ENCODE measurements around the gene SHROOM3.

The SHROOM3 gene

DNA sequence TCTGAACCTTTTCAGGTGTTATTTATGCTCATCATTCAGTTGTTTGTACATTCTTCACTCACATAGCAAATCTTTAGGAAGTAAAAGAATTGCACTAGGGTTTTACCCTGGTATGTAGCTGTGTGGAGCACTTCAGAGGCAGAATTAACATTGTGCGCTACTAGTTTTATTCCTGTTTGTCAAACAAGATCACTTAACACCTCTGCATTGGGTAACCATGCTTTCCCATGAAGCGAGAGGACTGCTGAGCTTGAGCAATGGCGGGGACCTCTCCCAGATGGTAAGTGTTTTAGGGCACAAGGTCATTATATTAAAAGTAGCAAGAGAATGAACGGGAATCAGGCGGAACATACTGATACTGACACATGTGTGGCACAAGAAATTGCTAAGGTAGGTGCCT is 59.2 kb downstream of the SHROOM3 start:
- DNase-seq (ENCODE audit: low read depth in 2 of 2), result no peak

DNA sequence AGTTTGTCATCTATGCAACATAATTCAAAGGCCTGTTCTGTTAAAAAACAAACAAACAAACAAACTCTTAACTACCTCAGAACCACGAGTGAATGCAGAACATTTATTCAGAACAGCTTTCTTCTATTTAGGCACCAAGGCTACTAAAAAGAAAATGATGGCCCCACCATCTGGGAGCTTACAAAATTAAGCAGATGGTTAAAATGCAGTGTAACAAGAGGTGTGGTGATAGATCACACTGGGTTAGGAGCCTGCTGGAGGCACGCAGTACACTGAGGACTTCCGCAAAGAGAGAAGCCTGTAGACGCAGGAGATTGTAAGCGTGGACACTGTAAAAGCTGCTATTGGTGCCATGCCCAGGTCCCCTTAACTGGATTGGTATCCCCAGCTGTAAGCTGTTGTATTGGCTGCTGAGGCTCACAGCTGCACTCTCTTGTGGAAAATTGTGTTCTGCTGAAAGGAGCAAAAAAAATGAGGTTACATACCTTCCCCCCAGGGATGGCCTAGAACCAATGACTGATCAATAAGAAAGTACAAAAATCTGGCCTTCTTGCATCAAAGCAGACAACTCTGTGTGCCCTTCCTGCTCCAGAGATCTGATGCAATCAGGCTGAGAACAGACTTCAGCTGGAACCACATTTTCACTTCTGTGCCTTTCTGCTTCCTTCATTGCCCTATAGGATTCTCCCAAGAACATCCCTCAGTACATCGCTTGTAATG is 60.0 kb downstream of the SHROOM3 start:
- DNase-seq (ENCODE audit: low read depth in 2 of 2), result no peak

DNA sequence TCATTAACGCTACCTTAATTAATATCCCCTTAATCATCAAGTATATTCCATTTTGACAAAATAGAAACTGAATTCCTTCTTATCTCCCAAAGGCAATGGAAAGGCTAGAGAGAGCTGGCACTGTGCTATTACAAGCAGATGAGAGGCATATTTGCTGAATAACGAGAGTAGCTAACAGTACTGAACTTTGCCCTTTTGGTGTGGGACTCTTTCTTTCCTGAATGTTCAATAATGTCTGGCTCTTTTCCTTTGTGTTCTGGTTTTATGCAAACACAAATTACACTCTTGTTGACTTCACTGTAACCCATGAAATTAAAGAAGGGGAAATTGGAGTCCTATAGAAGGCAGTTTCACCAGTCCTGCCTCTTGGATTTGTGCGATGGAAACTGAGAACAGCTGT is 63.5 kb downstream of the SHROOM3 start:
- DNase-seq (ENCODE audit: low read depth in 2 of 2), result no peak

DNA sequence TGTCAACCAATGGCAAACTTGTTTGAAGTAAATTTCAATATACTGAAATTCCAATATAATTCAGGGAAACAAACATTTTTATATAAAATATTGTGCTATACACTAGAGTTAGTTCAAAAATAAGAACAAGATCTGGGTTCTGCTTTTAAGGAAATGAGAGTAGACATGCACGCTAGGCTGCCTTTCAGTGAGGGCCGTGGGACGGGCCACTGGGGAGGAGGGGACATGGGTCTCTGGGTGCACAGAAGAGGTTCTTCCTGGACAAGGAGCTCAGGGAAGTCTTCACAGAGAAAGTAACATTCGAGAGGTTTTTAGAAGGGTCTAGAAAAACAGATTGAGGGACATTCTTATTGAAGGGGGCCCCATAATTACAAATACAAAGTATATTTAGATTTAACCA is 64.4 kb downstream of the SHROOM3 start:
- DNase-seq (ENCODE audit: low read depth in 2 of 2), result no peak

DNA sequence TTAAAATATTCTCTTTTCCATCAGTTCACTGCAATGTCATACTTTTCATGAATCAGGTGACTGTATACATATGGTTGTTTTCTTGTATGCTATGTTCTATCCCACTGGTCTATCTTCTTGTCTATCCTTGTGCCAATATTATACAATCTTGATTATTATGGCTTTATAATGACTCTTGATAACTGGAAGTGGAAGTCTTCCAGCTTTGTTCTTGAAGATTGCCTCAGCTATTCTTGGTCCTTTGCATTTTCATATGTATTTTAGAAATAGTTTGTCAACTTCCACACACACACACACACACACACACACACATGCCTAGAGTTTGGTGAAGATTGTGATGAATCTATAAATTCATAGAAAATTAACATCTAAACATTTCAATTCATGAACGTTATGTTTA is 67.9 kb downstream of the SHROOM3 start:
- DNase-seq (ENCODE audit: low read depth in 2 of 2), result no peak

DNA sequence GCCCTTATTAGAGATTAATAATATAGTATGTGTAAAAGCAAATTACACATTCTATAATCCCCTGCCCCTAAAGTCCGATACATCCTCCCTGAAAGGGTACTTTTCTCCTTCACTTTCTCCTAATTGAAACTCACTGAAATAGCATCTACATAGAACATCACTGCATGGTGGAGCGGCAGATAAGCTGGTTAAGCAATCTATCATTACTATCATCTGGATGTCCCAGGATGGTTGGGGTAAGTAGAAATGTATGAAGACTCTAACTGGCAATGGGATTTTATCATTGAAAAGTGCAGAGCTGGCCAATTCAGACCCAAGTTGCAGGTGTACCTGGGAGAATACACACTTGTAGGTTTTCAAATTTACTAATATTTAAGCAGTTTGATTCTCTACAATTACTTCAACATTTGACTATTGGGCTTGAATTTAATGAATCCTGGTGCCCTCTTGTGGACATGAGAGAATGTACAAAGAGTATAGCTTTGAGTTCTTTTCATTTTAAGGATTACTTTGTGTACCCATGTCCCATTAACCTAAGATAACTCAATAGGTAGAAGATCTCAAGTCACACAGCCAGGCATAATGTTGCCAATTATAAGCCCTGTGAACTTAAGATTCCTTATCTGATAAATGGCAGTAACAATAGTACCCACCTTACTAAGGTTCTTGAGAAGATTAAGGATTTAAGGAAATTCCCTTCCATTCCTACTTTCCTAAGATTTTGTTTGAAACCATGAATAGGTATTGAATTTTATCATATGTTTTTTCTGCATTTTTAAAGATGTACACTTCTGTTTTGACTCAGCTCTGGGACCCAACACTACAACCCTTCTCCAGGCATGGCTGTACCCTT is 69.8 kb downstream of the SHROOM3 start:
- DNase-seq (ENCODE audit: low read depth in 2 of 2), result no peak

DNA sequence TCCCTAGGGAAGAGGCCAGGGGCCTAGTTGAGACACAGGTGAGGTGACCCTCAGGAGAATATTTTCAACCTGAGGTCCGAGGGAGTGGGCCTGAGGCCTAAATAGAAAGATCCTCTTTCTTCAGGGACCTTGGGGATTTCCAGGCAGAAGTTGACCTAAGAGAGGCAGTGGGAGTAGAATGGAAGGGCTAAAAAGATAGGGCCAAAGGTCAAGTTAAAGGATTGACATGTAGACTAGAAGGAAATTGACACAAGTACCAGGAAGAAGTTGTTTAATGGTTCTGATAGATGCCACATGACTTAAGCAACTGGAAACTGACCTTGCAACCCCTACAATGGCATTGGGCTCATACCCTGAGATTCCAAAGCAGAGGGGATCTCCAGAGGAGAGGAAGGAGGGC is 76.9 kb downstream of the SHROOM3 start:
- no peak for DNase-seq (ENCODE audit: low read depth in 2 of 2)

DNA sequence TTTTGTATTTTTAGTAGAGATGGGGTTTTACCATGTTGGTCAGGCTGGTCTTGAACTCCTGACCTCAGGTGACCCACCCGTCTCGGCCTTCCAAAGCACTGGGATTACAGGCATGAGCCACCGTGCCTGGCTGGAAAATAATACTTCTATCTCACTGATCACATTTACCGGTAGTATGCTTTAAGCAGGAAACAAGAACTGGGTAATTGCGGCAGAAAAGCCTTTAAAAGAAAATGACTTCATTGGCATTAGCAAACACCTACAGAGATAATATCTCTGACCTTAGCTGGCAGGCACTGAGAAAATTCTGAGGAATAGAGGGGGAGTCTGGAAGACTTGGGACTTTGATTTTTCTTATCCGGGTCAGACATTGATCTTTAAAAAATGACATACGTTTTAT is 78.5 kb downstream of the SHROOM3 start:
- no peak for DNase-seq (ENCODE audit: low read depth in 2 of 2)

DNA sequence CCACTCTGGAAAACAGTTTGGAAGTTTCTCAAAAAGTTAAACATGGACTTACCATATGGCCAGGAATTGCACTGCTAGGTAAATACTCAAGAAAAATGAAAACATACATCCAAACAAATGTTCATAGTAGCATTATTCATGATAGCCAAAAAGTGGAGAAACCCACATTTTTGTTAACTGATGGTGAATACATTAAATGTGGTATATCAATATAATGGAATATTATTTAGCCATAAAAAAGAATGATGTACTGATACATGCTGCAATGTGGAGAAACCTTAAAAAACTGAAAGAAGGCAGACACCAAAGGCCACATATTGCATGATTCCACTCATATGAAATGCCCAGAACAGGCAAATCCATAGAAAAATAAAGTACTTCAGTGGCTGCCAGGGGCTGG is 79.1 kb downstream of the SHROOM3 start:
- DNase-seq (ENCODE audit: low read depth in 2 of 2), result no peak

DNA sequence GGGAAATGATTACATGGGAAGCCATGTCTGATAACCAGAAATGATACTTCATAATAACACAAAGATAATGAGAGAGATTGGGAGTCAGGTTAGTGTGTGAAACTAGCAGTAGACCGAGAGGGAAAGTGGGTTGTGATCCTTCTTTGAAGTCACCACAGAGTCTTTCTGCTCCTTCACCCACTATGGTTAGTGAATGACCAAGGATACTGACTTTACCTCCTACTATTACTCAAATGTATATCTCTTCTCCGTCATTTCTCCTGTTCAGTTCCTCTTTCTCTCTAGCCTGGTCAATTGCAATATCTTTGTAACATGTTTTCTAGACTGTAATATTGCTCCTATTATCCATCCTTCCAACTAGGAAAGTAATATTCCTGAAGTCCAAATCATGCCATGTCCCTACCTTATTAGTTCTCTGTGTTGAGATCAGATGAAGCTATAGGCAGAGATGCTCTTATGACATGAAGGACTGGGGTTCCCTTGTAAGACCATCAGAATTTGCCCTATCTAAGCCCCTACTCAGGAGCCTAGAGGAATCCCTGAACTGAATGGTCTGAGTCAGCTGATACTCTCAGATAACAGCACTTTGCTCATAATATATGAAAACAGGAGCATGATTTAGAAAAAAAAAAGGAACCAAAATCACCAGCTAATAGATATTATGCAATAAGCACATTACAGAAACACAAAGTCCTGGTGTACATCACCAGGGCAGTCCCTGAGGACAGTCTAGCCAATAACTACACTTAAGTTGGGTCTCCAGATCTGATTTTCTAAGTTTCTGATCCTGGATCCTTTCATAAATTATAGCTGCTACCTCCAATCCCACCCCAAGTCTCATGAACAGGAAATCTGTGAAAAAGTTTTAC is 81.2 kb downstream of the SHROOM3 start:
- DNase-seq (ENCODE audit: low read depth in 2 of 2), result no peak

DNA sequence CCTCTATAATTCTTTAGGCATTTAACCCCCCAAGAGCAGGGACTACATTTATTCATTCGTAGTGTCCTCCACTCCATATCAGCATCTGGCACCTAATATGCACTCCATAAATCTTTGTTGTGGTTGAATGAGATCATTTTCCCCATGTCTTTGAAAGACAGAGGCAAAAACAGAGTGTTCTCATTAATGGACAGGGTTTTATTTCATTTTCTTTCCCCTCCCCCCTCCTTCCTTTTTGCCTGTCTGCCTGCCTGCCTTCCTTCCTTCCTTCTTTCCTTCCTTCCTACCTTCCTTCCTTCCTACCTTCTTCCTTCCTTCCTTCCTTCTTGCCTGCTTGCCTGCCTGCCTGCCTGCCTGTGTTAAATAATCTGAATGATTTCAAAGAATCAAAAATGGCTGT is 83.2 kb downstream of the SHROOM3 start:
- DNase-seq (ENCODE audit: low read depth in 2 of 2), result no peak

DNA sequence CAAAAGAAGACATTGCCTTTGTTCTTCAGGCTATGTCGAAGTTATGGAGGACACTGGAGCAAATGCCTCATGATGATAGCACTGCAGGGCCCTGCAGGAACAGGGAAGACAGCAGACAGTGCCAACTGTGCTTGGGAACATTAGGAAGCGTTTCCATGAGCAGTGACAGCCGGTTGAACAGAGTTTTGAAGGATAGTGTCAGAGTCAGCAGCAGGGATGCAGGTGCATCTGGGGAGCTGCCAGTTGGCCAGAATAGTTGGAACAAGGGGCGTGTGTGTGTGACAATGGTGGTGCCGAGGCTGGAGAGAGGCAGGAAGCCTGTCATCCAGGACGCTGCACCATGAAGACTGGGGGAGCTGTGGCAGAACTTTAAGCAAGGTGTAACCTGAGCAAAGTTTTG is 88.6 kb downstream of the SHROOM3 start:
- DNase-seq (ENCODE audit: low read depth in 2 of 2), result no peak

DNA sequence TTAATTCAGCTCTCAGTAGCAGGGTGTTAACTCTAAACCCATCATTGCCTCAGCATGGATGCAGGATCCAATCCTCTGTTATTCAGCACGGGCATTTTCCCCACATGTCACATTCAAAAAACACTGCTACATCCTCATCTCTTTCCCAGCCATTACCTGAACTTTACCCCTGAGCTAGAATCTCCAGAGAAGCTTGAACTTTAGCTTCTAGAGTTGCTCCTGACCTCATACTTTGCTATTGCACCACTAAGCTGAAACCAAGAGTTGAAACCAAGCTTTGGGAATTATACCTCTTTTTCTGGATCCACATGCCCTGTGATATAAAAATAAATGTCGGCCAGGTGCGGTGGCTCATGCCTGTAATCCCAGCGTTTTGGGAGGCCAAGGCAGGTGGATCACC is 90.7 kb downstream of the SHROOM3 start:
- DNase-seq (ENCODE audit: low read depth in 2 of 2), result no peak

DNA sequence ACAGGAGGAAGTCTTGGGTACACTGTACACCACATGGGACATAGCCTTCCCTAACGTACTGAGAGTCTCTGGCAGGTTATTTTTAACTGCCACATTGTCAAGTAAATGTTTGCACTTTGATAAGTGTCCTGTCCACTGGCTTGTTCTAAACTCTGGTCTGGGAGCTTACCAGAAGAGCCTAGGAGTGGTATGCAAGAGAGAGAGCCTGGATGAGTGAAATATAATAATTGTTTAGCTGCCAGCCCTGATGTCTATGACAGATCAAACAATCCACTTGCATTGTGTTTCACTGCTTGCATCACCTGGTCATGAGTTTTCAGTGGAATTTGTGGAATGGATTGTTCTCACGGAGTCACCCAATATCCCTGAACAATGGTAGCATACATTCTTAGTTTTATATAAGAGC is 91.6 kb downstream of the SHROOM3 start:
- no peak for DNase-seq (ENCODE audit: low read depth in 2 of 2)

DNA sequence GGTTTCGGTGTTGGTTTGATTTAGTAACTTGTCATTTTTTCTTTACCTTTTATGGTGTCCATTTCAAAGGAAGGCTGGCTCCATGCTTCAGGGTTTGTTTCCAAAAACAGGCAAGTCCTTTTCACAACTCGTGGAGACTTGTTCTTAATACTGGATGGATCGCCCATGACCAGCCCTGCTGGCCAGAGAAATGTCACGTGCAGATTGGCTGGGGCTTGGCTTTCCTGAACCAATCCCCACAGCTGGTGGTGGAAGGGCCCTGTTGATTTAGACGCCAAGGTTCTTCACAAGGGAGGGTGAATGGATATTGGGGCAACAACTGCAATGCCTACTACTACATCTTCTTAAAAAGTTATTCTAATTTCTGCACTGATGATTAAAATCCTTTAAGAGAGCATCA is 92.6 kb downstream of the SHROOM3 start:
- DNase-seq (ENCODE audit: low read depth in 2 of 2), result no peak

DNA sequence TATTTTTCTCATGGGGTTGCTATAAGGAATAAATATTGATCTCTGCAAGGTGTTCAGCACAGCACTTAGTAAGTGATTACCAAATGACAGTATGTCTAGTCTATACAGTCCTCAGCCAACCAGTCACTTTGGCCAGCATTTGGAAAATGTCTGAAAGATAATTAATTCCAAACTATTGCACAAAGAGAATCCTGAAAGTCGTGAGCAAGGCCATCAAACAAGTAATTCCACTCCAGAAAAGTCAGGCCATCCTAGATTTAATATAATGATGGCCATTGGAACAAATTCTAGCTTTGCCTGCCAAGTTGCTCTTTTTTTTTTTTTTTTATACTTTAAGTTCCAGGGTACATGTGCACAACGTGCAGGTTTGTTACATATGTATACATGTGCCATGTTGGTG is 96.6 kb downstream of the SHROOM3 start:
- no peak for DNase-seq (ENCODE audit: low read depth in 2 of 2)

DNA sequence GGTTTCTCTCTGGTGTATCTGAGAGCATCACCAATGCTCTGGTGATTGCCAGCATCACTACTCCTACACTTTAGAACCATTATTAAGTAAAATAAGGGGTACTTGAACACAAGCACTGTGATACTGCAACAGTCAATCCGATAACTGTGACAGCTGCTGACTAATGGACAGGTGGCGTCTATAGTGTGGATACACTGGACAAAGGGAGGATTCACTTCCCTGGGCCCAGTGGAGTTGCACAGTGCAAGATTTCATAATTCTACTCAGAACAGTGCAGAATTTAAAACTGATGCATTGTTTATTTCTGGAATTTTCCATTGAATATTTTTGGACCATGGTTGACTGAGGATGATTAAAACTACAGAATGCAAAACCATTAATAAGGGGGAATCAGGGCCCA is 97.8 kb downstream of the SHROOM3 start:
- no peak for DNase-seq (ENCODE audit: low read depth in 2 of 2)

DNA sequence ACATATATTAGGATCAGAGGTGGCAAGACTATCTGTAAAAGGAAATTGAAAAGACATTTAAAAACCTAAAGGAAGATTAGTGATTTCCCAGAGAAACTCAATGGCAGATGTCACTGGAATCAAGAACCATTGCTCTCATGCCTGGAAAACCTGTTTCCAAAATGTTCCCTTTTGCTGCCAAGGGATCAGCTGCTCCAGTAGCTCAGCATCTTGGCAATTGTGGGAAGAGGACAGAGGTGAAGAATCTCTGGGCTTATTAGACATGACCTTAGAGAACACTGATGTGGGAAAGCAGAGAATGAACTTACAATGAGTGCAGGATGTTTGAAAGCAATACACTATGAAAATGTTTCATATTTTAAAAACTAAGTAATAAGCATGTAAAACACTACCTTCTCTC is 98.3 kb downstream of the SHROOM3 start:
- no peak for DNase-seq (ENCODE audit: low read depth in 2 of 2)

DNA sequence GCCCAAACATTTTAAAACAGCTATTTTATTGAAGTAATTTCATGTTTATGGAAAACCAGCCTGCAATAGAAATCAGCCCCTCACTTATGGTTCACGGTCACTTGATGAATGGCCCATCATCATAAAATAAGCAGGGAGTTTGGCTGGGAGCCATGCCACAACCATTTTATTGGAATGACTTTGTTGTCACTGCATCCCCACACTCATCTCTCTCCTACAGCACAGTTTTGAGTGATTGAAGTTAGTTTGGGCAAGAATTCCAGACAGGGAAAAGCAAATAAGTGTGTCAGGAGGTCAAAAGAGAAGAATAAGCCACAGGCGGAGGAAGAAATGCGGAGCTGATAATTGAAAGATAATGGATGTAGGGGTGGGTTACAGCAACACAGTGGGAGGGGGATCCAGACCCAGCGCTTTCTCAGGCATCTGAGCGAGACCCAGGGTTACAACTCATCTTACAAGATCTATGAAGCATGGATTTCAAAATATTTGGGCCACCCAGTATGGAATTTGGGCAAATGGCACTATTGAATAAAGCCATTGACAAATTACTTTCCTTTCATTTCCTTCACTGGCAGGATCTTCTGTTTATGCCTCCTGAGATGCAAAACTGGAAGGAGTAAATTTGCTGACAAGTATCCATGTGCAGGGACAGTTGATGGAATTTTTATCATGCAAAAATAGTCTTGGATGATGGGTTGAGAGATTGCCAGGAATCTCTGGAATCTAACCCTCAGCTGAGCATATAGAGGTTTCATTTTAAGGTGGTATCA is 100.8 kb downstream of the SHROOM3 start:
- no peak for DNase-seq (ENCODE audit: low read depth in 2 of 2)

DNA sequence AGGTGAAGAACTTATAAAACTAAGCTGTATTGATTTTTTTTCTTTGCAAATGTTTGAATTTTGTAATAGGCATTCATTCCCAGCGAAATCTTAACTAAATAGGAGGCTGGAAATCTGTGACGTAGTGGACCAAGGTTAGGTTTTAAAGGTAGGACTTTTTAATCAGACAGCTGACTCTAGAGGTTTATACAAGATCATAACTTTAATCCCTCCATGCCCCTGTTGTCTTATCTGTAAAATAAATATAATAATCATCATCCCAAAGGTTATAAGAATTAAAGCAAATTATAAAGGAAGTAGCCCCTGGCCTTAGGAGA is 101.3 kb downstream of the SHROOM3 start:
- DNase-seq (ENCODE audit: low read depth in 2 of 2), result no peak

DNA sequence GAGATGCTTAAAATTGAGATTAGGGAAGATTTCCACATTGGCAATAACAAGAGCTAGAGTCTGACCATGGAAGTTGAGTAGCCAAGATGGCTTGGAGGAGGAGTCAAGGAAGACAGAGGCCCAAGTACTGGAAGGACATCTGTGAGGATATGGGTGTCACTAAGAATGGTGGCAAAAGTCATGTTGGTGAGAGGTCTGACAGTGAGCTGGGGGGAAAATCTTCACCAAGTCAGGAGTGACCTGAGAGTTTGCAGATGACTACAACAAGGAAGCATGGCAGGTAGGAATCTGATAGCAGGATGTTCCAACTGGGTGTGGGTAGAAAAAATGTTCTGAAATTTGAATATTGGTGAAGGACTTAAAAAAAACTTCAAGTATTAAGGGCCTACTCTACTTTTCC is 103.3 kb downstream of the SHROOM3 start:
- no peak for DNase-seq (ENCODE audit: low read depth in 2 of 2)

DNA sequence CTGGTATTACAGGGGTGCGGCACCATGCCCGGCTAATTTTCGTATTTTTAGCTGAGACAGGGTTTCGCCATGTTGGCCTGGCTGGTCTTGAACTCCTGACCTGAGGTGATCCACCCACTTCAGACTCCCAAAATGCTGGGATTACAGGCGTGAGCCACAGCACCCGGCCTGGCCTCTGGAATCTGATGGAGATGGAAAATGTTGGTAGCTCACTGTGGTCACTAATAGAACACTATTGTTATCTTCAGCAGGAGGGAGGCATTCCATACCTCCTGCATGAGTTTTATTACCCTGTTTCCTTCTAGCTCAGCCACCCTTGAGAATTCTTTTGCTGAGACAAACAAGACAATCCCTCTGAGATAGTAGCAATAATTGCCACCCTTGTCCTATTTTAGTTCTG is 105.0 kb downstream of the SHROOM3 start:
- DNase-seq (ENCODE audit: low read depth in 2 of 2), result no peak

All from stimulated activated CD4-positive, alpha-beta T cell treated with anti-CD3 and anti-CD28 coated beads, Interleukin-1b, Interleukin-23, amount 100 ng/mL, for 1 hour (primary cell).